GM12801 (cell line): ENCODE data around the gene ARHGAP9.

Experiments used
- CTCF ChIP-seq: IDR thresholded peaks from one replicate; pipeline ENCODE4 v1.5.1; 2011; ENCODE audit warnings: control low read depth; ENCODE audit not compliant: insufficient read length; ENCODE audit errors: extremely low read depth

Gene ARHGAP9

DNA sequence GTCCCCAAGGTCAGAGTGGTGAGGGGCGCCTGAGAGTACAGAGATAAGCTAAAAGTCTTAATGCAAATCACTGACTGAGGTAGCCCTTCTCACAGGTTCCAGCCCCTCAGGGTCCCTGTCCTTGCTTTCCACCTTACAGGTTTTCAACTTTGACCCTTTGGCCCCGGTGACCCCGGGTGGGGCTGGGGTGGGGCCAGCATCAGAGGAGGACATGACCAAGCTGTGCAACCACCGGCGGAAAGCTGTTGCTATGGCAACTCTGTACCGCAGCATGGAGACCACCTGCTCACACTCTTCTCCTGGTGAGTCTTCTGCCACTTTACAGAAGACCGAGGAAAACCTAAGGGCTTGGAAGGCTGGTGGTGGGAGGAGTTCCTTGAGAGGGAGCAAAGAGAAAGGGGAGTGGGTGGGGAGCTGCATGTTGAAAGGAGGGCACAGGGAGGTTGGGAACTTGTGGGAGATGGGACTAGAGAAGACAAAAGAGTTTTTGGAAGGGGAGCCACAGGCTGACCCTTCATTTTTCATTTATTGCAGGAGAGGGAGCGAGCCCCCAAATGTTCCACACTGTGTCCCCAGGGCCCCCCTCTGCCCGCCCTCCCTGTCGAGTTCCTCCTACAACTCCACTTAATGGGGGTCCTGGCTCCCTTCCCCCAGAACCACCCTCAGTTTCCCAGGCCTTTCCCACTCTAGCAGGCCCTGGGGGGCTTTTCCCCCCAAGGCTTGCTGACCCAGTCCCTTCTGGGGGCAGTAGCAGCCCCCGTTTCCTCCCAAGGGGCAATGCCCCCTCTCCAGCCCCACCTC lies 45.3 kb upstream of the ARHGAP9 start:
- TF ChIP-seq CTCF: no peak

DNA sequence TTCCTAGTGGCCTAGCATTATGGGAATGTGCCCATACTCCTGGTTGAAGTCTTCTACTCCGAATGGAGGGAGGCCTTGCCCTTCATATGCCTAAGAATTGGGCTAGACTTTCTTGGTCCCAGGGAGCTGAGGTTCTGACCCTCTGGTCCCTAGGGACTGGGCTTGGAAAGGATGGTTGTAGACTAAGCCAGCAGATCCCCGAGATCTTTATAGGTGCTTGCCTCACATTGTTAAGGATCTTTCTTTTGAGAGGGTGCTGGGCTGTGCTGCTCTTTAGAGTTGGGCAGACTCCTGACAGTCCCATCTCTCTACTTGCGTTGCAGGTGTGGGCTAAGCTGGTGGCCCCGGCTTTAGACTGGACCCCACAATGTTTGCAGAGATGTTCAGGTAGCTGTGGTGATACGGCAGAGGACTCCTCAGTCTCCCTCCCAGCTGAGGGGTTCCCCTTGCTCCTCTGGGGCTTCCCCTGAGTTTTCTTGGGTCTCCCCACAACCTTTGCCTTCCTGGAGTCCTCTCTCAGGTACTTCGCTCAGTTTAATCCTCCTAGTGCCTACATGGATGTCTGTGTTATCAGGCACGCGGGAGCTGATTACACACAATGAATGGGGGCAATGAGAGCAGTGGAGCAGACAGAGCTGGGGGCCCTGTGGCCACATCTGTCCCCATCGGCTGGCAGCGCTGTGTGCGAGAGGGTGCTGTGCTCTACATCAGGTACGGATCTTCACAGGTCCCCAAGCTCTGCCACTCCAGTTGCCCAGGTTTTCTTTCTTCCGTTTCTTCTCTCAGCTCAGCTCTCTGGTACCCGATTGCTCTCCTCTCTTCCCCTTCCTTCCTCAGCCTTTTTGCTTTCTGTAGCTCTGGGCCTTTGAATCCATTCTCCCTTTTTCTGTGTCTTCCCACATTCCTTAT lies 44.3 kb upstream of the ARHGAP9 start:
- TF ChIP-seq CTCF: no peak

- TF ChIP-seq CTCF: no peak
These were observed 43.4 kb upstream of the ARHGAP9 start for GRCh38 chr12:57522887-57523705.

DNA sequence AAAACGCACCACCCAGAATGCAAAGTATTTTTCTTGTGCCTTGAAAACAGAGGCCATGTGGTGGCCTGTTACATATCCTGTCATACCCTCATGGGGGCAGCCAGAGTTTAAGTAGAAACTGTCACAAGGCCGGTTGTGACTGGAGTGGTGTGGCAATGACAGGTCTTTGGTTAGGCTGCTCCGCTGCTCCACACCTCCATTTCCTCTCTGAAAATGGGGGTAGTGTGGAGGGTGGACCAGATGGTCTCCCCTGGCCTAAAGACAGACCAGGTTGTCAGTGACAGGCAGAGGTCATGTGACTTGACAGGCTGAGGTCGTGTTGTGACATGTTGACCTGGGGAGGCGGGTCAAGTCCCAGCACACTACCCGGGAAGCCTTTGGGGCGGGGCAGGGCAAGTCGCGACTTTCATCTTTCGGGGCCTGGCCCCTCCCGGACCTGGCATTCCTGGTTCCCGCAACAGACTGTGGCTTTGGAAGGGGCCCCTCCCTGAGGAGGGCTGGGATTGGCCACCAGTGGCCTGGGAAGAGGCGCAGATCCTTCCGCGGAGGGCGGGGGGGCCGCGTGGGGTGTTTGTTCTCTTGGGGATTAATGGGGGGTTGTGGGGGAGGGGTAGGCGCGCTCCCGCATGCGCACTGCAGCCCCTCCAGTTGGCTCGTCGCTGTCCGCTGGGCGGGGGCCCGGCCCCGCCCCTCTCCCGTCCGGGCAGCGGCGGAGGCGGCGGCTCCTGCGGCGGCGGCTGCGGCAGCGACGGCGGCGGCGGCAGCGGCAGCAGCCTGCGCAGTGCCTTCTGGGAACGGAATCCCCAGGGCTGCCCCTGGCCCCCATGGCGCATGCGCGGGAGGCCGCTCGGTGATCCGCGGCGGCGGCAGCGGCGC lies 42.6 kb upstream of the ARHGAP9 start, which contains the start of gene MBD6:
TSS of gene MBD6 (plus strand) at position 814 of the 876 bp plus-strand sequence. CDS start 1,480 bp downstream, outside the sequence.
- TF ChIP-seq CTCF: no peak

- no peak for TF ChIP-seq CTCF
These were observed 41.9 kb upstream of the ARHGAP9 start for GRCh38 chr12:57521525-57522010.

DNA sequence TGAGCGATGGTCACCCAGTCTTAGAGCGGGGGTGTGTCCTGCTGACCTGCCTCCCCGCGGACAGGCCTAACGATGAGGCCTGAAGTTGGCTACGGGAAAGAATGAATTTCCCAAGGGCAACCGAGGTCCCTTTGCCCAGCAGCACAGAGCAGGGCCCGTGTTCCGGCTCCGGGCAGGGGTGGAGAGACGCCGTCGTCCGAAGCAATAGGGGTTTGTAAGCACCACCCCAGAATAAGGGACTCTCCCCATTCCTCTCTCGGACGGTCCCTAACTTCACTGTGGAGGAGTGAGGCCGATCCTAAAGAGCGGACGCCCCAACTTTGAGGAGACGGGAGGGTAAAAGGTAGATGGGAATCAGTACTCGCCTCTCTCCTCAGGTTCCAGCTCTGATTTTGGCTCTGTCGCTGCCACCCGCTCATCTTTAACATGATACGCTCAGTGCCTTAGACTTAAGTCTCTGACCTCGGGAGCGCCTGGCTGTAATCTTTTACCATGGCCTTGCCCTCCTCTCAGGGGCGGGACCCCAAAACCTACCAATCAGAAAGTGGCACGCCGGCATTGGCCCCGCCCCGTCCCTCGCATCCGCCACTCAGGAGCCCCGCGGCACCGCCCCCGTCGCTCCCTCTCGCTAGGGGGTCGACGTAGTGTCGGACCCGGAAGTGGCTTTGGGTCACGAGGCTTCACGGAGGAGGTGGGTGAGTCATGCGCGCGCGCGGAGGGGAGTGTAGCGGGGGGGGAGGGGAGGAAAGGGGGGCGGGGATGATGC lies 40.6 kb upstream of the ARHGAP9 start, which contains the start of gene DDIT3:
TSS of gene DDIT3 (minus strand) at position 462 of the 766 bp plus-strand sequence. CDS start 3,108 bp downstream, outside the sequence.
- TF ChIP-seq CTCF: no peak
